GM18499 (cell line): ENCODE measurements around the gene MAP2K7.

ENCODE experiments used
- ATAC-seq: cut with Tn5 transposase; IDR thresholded peaks from one replicate; pipeline ENCODE4 v1.9.1; 2021; ENCODE audit warnings: moderate number of reproducible peaks; ENCODE audit not compliant: insufficient read depth, unreplicated experiment

Gene MAP2K7

DNA sequence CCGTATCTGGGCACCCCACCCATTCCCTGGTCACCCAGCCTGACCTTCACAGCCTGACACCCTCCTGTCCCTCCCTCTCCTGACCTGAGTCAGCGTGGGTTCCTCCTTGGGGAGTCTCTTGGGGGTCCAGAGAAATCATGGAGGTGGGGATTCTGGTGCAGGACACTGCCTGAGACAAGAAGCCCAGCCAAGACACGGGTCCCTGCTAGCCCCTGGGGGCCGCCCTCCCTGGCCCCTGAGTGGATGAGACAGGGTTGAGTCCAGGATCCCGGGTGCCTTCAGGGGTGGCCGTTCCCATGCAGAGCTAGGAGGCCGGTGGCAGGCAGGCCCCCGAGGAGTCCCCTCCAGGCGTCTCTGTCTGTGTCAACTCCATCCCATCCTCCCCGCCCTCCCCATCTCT, 1.6 kb downstream of the MAP2K7 start:
- ATAC-seq, result no peak

DNA sequence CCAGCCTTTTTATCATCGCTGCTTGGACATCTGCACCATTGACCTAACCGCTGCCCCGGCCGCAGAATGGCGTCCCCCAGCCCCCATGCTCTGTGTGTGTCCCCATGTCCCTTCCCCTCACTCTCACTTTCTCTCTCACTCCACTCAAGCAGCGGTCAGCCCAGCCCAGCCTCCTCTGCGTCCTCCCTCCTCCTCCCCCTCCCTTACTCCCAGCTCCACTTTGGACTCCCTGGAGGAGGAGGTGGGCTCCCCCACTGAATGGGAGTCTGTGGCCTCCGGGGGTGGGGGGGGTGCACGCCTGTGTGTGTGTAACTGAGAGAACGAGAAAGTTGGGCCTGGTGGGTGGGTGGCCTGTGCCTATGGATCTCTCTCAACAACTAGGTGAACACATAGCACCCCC, 2.2 kb downstream of the MAP2K7 start:
- no peak for ATAC-seq

DNA sequence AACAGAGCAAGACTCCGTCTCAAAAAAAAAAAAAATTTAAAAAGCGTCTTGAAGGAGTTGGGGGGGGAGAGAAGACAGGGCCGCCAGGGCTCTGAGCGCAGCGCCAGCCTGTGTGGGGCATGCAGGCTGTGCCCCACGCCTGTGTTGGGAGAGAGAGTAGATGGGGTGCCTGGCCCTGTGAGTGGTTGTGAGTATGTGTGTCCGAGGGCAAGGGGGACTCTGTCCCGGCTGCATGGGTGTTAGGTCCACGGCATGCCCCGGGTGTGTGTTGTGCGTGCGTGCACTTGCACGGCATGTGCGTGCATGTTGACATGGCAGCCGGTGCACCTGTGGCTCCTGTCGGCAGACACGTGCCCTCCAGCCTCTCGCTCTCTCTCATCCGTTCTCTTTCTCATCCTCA, 3.4 kb downstream of the MAP2K7 start:
- no peak for ATAC-seq

DNA sequence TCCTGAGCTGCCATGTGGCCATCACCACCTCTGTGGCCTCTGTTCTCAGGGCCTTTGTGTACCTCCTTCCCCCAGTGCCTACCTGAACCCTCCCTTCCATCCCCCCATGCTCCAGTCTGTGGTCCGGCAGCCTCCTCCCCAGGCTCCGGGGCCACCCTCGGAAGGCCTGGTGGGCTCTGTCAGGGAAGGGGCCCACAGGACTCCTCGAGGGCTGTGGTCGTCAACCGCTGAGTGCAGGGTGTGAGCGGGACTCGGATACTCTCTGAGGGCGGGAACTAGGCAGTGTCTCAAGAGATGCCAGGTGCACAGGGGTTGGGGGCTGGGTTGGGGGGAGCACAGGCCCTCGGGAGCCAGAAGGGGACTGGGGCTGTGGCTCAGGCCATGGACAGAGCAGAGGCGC, 3.9 kb downstream of the MAP2K7 start:
- ATAC-seq, result no peak

DNA sequence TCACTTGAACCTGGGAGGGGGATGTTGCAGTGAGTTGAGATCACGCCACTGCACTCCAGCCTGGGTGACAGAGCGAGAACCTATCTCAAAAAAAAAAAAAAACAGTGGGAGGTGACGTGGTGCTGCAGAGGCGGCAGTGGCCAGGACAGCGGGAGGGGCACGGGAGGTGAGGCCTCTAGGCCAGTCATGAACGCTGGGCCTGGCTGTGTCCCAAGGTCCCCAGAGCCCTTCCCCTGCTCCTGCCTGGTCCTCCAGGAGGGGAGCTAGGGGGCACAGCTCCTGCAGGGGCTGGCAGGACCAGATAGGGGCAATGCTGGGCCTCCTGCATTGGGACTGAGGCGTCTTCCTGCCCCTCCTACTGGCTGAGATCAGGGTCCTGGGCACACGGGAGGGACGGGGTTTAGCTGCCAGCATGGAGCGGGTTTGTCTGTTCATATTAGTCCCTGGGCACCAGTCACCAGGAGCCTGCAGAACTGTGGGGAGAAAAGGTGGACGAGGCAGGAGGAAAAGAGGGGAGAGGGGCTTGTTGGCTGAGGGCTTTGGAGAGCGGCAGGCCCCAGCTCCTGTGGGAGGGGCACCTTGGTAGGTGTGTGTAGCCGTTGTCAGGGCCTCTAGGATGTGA, 4.5 kb downstream of the MAP2K7 start:
- ATAC-seq, result no peak

DNA sequence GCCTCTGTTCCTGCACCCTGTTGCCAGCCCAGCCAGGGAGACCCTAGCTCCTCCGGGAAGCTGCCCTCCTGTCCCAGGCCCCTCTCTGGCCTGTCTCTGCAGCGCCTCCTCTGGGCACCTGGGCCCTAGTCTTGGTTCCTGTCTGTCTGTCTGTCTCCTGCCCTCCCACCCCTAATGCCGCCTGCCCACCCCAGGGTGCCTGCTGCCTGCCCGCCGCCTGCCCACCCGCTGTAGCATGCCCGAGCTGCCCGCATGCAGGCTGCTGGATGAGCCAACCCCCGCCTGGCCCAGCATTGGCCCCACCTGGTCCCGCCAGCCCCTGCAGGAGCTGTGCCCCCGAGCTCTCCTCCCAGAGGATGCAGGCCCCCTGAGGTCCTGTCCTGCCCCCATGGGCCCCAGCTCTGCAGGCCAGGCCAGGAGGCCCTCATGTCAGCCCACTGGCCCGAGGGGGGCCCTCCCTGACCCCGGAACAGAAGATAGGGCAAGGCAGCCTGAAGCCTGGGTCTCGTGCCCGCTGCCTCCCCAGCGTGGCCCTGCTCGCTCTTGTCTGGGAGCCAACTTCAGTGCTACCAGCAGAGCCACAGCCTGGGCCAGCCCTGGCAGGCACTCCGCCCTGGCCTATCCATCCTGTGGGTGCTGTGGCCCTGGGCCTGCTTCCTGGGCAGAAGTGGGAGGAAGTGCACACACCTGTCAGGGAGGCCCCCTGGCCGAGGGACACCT, 5.2 kb downstream of the MAP2K7 start:
- no peak for ATAC-seq

DNA sequence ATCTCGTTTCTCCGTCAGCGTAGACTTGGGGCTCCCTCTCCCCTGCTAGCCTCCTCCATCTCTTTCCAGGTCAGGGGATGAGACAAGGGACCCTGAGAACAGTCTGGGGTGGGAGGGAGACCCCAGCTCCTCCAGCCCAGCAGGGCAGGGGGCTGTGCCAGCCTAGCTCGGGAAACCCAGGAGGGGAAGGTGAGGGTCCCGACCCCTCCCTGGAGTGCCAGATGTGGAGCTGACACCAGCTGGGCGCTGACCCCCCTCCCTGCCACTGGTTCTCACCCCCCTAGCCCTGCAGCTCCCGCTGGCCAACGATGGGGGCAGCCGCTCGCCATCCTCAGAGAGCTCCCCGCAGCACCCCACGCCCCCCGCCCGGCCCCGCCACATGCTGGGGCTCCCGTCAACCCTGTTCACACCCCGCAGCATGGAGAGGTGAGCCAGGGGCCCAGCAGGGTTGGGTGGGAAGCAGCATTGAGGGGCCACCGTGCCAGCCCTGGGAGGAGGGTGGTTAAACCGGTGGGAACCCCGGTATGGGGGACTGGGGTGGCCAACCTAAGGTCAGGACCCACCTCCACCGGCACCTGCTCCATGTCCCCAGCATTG, 5.9 kb downstream of the MAP2K7 start:
- ATAC-seq, result no peak

DNA sequence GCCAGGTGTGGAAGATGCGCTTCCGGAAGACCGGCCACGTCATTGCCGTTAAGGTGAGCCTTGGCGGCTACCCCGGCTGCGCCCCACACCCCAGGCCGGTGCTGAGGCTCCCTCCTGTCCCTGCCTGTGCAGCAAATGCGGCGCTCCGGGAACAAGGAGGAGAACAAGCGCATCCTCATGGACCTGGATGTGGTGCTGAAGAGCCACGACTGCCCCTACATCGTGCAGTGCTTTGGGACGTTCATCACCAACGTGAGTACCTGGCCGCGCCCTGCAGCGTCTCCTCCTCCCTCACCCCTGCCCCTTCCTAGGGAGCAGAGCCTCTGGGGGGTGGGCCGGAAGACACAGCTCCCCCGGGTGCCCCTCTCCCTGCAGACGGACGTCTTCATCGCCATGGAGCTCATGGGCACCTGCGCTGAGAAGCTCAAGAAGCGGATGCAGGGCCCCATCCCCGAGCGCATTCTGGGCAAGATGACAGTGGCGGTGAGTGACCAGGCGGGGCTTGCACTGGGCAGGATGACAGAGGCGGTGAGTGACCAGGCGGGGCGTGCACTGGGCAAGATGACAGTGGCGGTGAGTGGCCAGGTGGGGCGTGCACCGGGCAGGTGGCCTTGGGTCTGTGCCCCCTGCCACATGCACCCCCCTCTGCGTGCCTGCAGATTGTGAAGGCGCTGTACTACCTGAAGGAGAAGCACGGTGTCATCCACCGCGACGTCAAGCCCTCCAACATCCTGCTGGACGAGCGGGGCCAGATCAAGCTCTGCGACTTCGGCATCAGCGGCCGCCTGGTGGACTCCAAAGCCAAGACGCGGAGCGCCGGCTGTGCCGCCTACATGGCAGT, 6.9 kb downstream of the MAP2K7 start:
- no peak for ATAC-seq

DNA sequence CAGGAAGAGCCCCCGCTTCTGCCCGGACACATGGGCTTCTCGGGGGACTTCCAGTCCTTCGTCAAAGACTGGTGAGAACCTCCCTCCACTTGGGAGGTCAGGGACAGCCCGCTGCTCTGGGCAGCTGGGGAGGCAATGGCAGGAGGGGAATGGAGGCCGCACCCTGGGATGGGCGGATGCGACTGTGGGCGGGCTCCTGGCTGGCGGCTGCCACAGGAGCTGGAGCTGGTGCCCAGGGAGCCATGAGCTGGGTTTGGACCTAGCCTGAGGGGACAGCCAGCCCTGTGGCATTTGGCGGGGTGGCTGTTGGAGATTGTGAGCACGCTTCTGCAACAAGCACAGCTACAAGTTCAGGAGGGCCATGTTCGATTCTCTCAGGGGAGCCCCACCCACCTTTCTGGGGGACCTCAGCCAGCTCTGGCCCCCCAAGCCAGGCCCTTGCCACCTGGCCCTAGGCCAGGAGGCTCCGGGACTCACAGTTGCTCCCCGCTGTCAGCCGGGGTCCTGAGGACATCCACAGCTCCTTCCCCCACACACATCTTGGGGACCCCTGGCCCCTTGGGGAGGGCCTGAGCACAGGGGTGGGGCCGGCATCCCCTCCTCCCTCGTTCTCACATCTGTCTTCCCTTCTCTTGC, 7.9 kb downstream of the MAP2K7 start:
- no peak for ATAC-seq

DNA sequence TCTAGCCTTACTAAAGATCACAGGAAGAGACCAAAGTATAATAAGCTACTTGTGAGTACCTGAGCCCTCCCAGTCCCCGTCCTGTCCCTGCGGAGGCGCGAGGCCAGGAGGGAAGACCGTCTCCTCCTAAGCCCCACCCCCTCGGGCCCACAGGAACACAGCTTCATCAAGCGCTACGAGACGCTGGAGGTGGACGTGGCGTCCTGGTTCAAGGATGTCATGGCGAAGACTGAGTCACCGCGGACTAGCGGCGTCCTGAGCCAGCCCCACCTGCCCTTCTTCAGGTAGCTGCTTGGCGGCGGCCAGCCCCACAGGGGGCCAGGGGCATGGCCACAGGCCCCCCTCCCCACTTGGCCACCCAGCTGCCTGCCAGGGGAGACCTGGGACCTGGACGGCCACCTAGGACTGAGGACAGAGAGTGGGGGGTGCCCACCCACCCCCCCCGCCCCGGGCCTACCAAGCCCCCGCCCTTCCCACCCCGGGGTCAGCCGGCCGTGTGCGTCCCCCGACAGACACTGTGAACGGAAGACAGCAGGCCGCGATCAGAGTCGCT, 8.5 kb downstream of the MAP2K7 start:
- ATAC-seq, result no peak

DNA sequence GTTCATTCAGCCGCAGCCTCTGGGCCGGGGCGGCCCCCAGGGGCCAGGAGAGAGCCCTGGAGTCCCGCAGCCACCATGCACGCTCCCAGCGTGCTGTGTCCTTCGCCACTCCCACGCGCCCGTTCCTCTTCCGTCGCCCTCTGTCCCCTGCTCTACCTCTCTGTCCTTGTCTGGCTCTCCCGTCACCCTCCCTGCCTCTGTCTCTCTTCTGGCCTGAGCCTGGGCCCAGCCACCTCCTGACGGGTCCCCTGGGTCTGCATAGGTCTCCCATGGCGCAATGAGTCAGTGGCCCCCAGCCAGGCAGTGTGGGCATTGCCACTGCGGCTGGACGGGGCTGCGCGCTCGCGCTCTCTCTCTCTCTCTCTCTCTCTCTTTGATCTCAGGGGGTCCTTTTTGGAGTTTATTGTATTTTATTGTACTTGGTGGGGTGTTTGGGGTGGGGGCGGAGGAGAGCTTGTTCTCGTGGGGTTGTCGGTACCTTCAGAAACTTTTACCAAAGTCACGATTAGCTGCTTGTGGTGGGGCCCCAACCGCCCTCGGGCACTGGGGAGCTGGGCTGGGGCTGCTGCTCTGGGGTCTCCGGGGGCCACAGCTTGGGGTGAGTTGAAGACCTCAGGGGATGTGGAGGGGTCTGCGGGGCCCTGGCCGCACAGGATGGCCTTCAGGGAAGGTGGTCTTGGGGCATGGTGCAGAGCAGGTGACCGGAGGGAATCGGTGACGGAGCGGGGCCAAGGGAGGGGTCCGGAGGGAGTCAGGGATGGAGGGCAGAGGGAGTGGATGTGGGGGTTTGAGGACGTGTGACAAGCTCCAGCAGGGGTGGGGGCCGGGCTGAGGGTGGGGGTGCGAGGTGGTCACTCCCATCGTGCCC, 9.3 kb downstream of the MAP2K7 start:
- ATAC-seq, result no peak

DNA sequence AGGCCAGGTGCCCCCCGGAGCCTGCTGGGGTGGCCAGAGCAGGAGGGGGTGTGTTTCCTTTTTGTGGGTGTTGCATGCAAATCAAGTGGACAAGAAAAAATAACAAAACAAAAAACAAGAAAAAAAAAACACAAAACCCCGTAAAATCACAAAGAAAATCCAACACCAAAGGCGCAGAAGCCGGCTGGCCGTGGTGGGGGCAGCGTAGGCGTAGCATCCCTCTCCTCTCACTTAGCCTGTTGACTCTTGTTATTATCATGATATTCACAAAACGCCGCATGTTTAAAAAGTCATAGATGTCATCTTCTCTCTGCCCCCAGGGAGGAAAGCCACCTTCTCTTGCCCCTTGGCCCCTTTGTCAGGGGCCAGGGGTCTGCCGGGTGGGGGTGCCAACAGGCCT, 10.0 kb downstream of the MAP2K7 start:
- no peak for ATAC-seq

DNA sequence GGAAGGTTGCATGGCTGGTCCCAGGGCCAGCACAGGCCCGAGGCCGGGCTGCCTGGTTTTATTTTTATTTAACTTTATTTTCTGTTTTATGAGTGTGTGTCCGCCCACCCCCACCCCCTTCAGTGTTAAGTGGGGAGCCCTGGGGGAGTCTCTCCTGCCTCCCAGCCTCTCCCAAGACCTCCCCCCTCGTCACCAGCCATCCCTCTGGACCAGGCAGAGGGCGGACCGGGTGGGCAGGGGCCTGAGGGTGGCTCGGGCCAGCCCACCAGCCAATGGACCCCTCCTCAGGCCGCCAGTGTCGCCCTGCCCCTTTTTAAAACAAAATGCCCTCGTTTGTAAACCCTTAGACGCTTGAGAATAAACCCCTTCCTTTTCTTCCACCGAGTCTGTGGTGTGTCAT, 10.4 kb downstream of the MAP2K7 start:
- no peak for ATAC-seq

DNA sequence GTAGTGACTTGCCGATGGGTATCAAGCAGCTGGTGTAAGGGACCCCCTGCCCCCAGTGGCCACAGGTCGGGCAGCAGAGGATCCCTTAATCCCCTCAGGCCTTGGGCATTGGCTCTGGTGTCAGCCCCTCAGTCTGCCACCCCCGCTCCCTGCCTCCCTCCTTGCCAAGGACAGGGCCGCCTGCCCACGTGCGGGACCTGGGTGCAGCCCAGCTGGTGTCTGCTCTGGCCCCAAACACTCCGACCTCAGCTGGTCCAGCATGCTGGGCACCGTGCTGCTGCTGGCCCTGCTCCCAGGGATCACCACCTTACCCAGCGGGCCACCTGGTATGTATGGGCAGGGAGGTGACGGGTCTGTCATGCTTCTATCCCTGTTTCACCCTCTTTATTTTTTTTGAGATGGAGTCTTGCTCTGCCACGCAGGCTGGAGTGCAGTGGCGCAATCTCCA, 10.9 kb downstream of the MAP2K7 start, which contains the start of gene TGFBR3L:
Gene TGFBR3L (plus strand): TSS at position 233 of the 448 bp plus-strand sequence.
- ATAC-seq, result no peak

DNA sequence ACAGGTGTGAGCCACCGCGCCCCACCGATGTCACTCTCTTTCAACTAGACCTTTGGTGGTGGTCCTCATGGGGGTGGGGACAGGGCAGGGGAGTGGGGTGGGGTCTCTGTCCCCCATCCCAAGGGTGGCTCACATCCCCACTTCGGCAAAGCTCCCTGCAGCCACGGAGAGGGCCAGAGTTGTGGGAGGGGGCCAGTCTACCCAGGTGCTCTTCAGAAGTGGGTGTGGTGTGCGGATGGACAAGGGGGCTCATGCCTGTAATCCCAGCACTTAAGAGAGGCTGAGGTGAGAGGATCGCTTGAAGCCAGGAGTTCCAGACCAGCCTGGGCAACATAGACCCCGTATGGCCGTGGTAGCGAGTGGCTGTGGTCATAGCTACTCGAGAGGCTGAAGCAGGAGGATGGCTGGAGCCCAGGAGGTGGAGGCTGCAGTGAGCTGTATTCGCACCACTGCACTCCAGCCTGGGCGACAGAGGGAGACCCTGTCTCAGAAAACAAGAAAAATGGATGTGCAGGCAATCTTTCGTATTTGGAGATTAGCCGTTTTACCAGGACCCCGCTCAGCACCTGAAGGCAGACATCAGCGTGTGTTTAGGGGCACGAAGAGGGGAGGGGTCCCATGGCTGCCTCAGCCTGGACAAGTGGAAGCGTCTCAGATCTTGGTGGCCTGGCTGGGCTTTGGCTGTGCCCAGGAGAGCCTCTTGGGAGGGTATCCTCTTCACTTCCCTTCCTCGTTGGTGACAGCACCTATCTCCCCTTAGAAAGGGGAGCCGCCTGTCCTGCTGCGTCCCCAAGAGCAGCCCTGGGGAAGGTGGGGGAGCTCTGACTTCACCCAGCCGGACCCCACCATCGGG, 11.8 kb downstream of the MAP2K7 start:
- no peak for ATAC-seq

DNA sequence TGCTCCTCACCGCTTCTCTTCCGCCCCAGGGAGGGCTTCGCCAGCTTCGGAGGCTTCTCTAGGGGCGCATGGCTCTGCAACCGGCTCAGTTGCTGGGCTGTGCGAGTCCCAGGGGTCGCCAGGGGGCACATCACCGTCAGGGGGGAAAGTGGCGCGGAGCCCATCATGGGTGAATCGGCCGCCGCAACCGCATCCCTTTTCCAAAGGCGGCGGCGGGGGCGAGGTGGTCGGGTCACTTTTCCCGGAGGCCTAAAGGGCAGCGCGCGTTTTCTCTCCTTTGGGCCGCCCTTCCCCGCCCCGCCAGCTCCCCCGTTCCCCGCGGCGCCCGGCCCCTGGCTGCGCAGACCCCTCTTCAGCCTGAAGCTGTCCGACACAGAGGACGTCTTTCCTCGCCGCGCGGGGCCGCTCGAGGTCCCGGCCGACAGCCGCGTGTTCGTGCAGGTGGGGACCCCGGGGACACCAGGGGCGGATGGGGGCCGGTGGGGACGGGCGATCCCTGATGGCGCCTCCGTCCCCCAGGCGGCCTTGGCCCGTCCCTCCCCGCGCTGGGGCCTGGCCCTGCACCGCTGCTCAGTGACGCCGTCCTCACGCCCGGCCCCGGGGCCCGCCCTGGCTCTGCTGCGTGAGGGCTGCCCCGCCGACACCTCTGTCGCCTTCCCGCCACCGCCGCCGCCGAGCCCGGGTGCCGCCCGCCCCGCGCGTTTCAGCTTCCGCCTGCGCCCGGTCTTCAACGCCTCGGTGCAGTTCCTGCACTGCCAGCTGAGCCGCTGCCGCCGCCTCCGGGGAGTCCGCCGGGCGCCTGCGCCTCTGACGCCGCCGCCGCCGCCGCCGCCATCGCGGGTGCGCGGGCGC, 12.7 kb downstream of the MAP2K7 start:
- no peak for ATAC-seq

DNA sequence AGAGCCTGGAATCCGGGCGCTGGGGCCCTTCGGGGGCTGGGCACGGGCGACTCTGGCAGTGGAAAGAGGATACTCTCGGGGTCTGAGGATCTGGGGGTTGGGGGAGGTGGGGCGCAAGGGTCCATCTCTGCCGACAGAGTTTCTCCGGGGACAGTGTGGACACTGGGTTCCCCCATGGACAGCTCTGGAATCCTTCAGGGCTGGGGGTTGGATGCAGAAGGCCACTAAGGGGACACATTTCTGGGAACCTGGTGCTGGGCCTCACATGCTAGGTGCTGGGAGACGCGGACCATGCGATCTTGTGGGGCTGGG, 13.2 kb downstream of the MAP2K7 start:
- no peak for ATAC-seq
